ENCODE results near the gene TRMT1.

Gene TRMT1

DNA sequence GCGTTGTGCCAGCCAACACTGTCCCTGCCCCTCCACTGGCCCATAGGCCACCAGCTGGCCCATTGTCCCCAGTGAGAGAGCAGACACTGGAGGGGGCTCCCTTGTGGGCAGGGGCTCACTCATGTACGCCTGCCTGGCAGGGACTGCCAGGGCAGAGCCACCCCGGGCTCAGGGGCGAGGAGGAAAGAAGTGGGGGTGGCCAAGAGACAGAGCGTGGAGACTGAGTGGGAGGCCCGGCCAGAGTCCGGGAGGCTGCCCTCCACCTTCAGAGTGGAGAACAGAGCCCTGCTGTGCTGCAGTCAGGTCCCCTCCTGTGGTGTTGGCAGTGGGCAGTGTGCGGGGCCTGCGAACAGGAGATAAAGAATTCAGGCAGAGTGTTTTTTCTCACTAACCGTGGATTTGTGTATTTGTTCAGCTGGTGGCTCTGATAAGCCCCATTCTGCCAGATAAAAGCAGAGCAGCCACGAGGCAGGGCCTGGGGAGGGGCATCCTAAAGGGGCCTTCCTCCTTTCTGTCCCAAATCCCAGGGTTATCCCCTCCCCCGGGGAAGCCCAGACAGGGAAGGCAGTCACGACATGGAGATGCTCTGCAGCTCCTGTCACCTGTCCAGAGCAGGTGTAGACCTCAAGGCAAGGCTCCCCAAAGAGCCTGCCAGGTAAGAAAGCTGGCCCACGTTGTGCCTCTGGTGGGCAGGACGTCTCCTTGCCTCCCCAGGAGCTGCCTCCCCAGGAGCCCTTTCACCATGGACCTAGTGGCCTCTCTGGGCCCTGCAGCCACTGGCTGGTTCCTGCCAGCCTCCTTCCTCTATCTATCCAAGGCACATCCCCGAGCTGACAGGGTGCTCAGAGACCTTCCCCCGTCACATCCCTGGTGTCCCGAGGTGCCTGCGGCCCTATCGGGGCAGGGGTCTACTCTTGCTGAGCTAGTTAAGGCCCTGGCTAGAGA, 46.9 kb downstream of the TRMT1 start:
- peak; percentile 45 for DNase-seq

DNA sequence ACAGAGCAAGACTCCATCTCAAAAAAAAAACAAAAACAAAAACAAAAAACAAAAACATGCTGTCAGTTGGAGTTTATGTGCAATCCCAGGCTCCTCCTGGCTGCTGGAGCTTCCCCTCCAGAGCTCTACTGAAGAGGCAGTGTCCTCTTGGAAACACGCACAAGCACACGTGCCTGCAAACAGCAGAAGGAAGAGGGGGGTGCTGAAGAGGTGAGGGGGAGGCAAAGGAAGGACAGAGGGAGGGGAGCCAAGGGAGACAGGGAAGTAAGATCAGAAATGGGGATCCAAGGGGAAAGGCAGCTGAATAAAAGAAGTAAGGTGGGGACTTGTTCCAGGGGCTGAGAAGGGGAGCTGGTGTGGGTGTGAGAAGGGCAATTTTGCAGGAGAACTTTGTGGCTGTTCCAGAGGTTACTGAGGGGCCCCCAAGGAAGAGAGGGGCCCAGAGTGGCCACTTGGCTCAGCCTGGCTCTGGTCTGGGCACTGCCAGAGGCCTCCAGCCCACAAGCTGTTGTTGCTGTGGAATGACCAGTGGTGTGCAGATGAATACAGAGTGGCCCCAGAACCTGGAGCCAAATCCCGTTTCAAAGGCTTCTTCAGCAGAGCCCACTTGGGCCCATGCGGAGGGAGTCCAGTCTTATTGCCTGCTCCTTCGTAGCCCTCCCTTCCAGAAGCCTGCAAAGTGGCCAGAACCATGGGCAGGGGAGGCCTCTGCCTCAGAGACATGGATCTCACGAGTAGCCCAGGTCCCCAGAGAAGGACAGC, 48.3 kb downstream of the TRMT1 start:
- no peak for DNase-seq

DNA sequence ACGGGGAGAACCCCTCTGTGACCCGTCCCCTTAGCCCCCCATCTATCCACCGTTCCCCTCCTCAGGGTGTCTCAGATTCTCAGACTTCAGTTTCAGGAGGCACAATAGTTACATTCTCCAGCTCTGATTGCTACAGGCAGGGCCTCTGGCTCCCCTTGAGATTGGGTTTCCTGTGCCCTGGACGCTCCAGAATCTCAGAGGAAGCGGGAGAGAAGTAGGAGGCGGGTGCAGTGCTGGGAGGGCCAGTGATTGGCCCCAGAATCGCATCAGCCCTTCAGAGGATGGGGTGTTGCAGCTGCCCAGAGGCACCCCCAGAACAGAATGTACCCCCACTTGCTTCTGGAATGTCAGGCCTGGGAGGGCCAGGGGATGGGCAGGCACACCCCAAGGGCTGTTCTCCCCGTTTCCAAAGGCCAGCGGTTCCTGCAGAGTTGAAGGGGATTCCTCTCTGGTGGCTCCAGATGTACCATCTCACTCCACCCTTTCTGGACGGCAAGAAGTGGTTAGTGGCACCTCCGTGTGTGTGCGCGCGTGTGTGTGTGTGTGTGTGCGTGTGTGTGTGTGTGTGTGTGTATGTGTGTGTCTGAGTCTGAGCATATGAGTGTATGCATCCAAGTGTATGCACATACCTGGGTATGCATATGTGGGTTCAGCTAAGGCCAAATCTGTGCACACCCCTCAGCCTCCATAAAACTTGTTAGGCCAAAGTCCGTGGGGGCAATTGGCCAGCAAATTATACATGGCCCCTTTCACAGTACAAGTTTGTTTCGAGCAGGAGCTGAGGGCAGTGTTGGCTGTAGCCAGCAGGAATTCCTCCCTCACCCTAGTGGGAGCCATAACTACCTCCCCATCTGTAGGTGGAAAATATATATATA, 49.4 kb downstream of the TRMT1 start:
- no peak for DNase-seq

DNA sequence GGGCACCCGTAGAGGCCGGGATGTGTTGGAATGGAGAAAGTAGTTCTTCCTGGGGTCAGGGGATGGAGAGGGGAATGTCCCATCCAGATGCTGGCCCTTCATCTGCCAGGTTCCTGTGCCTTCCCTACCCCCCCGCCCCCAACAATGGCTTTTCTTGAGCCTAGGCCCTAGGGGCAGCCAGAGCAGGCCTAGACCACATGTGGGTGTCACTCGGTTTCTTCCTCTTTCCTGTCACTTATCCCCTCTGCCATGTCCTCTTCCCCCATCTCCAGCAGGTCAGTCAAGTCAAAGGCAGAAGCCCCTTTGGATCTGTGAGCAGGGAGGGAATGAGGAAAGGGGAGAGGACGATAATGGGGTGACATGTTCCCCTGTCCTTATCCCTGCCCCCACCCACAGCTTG, 50.3 kb downstream of the TRMT1 start:
- no peak for DNase-seq

DNA sequence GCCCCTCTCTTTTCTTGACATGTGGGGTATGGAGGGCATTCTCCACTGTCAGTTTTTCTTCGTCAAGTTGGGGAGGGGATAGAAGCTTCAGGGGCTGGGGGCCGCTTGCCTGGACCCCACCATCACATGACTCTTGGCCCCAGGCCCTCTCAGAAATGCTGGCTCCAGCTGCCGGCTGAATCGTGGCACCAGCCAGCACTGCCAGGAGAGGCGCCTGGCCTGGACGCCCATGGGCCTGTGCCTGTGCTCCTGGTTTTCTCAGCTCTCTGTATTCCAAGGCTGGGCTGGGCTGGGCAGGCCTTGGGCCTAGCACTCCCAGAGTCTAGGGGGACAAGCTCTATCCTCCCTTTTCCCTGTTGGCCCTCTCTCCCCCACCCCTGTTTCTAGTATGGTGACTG, 52.4 kb downstream of the TRMT1 start:
- no peak for DNase-seq

DNA sequence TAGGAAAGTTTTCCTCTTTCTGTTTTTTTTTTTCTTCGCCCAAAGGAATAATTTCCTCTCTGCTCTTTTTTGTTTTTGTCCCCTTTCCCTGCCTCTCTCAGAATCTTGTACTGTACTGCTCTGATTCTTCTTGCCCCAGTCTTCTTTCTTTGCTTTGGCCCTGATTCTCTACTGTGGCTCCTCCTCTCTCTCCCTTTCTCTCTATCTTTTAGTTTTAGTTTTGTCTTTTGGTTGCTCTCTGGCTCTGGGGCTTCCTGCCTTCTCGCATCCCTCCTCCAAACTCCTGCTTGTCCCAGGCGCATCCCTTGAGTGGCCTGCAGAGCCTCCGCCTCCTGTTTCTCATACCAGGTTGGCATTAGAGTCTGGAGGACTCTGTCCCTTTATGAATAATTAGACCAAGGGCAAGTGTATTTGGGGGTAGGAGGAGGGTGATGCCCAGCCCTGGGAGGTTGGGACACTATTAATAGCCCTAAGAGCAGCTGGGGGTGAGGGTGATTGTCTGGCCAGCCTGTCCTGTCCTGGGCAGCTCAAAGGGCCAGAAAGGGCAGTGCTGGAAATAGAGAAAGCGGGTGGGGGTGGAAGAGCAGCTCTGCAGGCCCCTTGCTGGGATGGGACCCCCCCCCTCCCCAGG, 53.0 kb downstream of the TRMT1 start:
- no peak for DNase-seq

DNA sequence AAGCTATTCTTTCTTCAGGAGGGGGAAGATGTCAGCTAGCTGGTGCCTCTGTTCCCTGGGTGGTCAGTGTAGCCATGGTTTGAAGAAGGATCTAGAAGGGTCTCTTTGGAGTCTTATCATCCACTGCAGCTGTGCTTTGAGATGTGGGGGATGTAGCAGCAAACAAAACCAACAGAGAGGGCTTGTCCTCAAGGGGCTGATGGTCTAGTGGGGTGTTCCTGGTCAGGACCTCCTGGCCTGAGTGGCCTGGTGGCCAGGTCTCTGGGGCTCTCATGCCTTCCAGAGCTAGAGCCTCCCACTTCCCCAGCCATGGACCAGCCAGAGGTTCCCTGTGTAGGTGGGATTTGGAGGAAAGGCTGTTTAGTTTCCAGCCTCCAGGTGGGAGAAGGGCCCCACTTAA, 54.2 kb downstream of the TRMT1 start:
- no peak for DNase-seq

DNA sequence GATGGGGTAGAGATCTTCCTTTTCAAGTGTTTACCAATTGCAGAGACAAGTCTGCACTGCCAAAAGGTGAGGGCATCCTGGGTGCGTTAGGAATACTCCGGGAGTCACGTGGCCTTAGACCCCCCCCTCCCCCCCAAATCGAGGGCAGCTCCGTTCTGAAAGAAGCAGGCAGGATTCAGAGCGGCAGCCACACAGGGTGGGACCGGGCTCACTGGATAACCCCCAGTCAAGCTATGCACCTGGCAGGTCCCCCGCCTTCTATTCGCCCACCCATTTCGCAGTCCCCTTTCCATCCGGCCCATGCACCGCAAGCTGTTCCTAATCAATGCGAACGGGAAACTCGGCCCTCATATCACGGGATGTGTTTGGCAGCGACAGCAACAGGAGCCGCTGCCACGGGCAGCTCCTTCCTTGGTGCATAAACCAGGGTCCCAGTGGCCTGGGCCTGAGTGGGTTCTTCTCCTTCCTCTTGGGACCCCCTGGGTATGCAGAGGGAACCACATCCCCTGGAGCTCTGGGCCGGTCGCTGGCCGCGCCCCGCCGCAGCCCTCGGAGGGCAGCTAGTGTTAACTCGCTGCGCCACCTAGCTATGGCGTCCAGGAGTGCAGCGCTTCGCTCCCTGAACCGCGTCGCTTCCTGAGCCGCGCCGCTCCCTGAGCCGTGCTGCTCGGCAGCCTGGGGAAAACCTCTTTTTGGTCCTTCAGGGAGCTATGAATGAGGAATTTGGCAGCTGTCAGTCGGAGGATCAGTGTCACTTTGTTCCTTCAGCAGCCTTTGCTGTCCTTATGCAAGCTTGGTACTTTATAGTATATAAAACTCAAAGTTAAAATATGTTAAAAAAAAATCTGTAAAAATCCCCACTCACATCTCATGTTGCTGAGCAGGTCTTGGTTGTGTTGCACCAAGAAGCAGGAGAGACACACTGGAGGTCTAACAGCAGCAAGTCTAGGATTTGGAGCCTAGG, 55.3 kb downstream of the TRMT1 start:
- peak; percentile 81 for DNase-seq

DNA sequence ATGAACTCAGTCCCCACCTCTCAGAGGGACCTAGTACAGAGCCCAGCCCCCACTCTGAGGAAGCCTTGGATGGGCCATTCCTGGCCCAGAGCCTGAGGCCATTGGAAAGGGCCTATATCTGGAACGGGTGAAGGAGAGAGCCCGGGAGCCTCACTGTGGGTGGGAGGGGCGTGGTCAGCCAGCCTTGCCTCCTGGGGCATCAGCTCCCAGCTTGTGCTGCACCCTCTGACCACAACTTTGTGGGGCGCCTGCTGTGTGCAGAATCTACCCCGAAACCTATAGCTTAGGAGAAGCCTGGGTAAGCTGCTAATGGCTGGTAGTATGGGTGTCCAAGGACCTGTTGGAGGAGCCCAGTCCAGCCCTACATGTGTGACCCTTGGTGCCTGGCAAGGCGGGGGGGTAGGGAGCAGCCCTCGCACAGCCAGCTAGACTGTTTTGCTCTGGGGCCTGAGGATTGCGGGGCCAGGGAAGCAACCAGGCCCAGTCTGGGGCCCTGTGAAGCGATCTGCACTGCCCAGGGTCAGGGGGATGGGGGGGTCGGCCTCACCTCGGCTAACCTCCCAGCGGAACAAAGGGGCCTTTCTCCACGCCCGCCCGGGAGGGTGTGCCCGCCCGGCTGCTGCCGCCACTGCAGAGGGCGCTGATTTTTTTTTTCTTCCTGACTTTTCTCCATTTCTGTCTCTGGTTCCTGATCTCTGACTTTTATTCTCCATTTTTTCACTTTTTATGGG, 56.1 kb downstream of the TRMT1 start:
- no peak for DNase-seq

DNA sequence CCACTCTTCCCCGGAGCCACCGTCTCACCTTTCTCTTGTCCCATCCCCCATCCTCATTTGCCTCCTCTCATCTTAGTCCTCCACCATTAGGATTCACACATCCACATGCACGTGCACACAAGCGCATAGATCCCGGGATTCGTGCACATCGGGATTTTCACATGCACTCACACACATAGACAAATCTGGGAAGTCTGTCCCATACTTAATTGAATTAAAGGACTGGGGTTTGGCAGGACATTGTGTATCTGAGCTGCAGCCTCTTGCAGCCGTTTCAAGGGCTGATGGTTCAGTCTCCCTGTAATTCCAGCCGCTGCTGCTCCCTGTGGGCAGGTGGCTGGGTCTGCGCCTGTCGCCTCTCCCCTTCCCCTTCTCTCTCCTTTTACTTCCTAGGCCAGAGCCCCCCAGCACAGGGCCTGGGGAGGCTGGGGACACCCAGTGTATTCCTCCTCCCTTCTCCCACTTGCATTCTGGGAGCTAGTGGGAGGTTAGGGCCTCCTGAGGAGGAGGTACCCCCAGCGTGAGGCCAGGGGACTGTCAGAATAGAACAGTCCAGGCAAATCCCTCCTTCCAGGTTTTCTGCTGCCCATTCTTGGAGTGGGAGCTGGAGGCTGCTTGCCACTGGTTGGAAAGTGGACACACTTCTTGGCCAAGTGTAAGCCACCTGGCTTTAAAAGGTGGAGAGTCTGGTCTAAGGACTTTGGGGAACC, 57.4 kb downstream of the TRMT1 start:
- DNase-seq, result no peak

DNA sequence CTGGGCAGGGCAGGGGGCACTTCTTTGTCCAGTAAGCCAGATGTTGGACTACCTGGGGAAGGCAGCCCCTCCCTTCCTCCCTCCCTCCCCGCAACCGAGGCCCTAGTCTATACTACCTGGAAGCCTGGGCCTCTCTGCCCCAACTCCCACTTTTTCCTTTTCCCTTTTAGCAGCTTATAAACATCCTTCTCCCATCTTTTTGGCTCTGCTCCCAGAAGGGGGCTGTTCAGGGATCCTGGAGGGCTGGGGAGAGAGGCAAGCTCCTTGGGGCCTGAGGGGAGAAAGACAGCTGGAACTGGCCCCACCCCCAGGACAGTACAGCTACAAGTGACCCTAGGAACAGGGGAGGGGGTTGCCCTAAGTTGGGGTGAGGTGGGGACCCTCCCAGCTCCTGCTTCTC, 58.8 kb downstream of the TRMT1 start:
- no peak for DNase-seq

DNA sequence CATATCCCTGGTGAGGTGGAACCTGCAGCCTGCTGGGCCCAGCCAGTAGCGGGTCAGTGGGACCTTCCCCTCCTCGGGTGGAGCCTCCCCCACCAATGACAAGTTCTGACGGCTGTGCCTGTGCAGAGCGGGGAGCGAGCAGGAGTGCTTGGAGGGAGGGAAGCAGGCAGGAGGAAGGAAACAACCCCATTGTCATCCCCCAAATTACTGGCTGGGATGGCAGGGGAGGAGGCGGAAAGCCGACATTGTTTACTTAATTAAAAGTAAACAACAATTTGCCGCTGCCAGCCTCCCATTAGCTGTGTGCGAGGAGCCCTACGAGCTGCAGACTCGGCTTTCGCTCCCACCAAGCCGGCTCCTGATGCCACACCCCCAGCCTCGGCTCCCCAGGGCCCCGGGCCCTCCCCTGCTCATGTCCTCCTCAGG, 59.4 kb downstream of the TRMT1 start:
- peak; percentile 51 for DNase-seq

DNA sequence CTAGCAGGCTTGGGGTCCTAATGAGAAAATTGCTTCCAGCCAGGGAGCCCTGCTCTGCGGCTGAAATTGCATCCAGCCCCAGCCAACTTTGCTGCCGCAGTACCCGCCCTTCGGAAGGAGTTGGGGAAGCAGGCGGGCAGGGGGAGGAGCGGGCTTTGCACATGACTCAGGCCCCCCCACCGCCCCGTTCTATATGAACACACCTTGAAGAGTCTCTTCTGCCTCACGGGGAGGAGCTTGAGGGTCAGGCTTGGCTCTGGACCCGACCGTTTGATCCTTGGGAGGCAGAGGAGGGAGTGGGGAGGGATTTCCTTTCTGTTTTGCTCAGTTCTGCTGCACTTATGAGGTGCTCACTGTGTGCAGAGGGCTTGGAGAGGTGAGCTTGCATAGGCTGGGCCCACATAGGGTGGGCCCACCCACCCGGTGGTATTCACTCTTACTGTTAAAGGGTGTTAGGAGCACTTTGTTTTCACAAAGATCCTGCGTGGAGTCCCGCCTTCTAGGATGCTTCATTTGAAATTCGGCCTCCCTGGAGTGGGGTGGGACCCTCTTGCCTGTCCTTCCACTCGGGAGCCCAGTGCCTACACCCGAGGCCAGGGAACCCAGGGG, 60.4 kb downstream of the TRMT1 start:
- no peak for DNase-seq

DNA sequence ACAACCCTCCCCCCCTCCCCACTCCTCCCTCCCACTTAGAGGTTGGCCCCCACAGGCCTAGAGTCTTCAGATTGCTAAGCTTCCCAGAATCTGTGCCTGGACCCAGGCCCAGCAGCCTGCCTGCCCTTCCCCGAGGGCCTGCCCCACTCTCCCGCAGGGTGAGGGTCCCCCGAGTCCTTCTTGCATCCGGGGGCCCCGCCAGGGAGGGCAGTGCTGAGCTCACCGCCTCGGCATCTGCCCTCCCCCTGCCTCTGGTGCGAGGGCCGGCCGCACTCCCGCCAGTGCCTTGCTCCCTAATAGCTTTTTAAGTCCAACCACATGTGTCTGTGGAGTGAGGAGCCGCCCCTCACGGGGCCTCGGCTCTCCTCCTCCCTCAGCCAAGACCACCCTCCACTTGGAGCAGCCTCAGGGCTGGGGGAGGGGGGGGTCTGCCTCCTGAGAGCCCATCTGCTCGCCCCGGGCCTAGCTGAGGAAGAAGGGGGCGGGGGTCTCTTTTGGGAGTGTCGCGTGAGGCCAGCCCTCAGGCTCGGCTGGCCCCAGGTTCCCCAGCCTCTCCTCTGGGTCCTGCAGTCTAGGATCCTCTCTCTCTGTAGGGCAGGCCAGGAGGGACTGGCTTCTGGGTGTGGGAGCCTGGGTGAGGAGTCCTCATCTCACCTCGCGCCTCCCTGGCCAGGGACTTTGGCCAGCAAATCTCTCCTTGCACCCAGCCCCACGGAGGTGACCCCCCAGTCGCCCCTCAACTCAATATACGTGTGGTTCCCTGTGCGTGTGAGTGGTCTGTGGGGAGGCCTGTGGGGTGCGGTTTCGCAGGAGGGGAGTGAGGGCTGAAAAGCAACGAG, 61.1 kb downstream of the TRMT1 start:
- no peak for DNase-seq

All from DMS53 (cell line).